ENCODE measurements around the gene IDH3A.

Gene IDH3A

GRCh38 chr15:78201281-78202190, 52.4 kb downstream of the IDH3A start:
- DNase-seq (ENCODE audit: low read depth, low spot score): no peak

GRCh38 chr15:78203346-78204225, 54.4 kb downstream of the IDH3A start:
- DNase-seq (ENCODE audit: low read depth, low spot score): no peak

- DNase-seq (ENCODE audit: low read depth, low spot score): no peak
Observed at GRCh38 chr15:78204351-78205309, 55.5 kb downstream of the IDH3A start.

- no peak for DNase-seq (ENCODE audit: low read depth, low spot score)
Observed at GRCh38 chr15:78205337-78205736, 56.2 kb downstream of the IDH3A start.

- no peak for DNase-seq (ENCODE audit: low read depth, low spot score)
Observed at GRCh38 chr15:78205856-78206255, 56.7 kb downstream of the IDH3A start.

- no peak for DNase-seq (ENCODE audit: low read depth, low spot score)
Observed at GRCh38 chr15:78206326-78207109, 57.4 kb downstream of the IDH3A start.

- DNase-seq (ENCODE audit: low read depth, low spot score): no peak
Observed at GRCh38 chr15:78207110-78207458, 57.9 kb downstream of the IDH3A start.

- no peak for DNase-seq (ENCODE audit: low read depth, low spot score)
Observed at GRCh38 chr15:78207641-78208340, 58.6 kb downstream of the IDH3A start.

GRCh38 chr15:78208341-78208844, 59.2 kb downstream of the IDH3A start:
- no peak for DNase-seq (ENCODE audit: low read depth, low spot score)

GRCh38 chr15:78208887-78209645, 59.9 kb downstream of the IDH3A start:
- no peak for DNase-seq (ENCODE audit: low read depth, low spot score)

- DNase-seq (ENCODE audit: low read depth, low spot score): no peak
Observed at GRCh38 chr15:78209646-78210348, 60.6 kb downstream of the IDH3A start.

GRCh38 chr15:78210349-78210717, 61.2 kb downstream of the IDH3A start:
- no peak for DNase-seq (ENCODE audit: low read depth, low spot score)

GRCh38 chr15:78211189-78211921, 62.2 kb downstream of the IDH3A start:
- no peak for DNase-seq (ENCODE audit: low read depth, low spot score)

- no peak for DNase-seq (ENCODE audit: low read depth, low spot score)
Observed at GRCh38 chr15:78212008-78212407, 62.8 kb downstream of the IDH3A start.

GRCh38 chr15:78212546-78213424, 63.6 kb downstream of the IDH3A start:
- DNase-seq (ENCODE audit: low read depth, low spot score): no peak

- no peak for DNase-seq (ENCODE audit: low read depth, low spot score)
Observed at GRCh38 chr15:78213425-78213750, 64.2 kb downstream of the IDH3A start.

- no peak for DNase-seq (ENCODE audit: low read depth, low spot score)
Observed at GRCh38 chr15:78213956-78214355, 64.8 kb downstream of the IDH3A start.

All from iPS DF 19.7 (cell line).